K562 (cell line): Measurements from ENCODE around the gene TTBK1. TPM values are rescaled to one million over a fixed set of nuclear protein-coding genes. Genes with fewer than 3 reads are reported as not detected.

Experiments used
- ARNT ChIP-seq, 2 experiments: fragments of 450-650 bp; IDR thresholded peaks; 2 replicates each; pipeline ENCODE4 v1.6.1; 2016; ENCODE audit warnings: mild to moderate bottlenecking in 1 of 2
- ATF7 ChIP-seq: fragments of 450-650 bp; IDR thresholded peaks from 2 replicates; pipeline ENCODE4 v1.7.1; 2014; ENCODE audit warnings: mild to moderate bottlenecking, moderate library complexity
- BCOR ChIP-seq: fragments of 450-650 bp; IDR thresholded peaks from 2 replicates; pipeline ENCODE4 v1.6.1; 2016
- FOXA1 ChIP-seq: fragments of 450-650 bp; IDR thresholded peaks from 2 replicates; pipeline ENCODE4 v1.6.1; 2016; ENCODE audit warnings: mild to moderate bottlenecking, borderline replicate concordance
- IRF2 ChIP-seq: sonication (generic); formaldehyde crosslinking; IDR thresholded peaks from 2 replicates; pipeline ENCODE4 v1.8.1; 2022; ENCODE audit warnings: mild to moderate bottlenecking, missing genetic modification reagents
- NFYB ChIP-seq: IDR thresholded peaks from 2 replicates; pipeline ENCODE4 v1.6.1; 2011; ENCODE audit warnings: mild to moderate bottlenecking, moderate library complexity; ENCODE audit not compliant: insufficient read length; ENCODE audit errors: extremely low read depth
- PRMT5 ChIP-seq: sonication (generic); formaldehyde crosslinking; IDR thresholded peaks from 2 replicates; pipeline ENCODE4 v1.5.0; 2020; ENCODE audit warnings: missing genetic modification reagents
- PTTG1 ChIP-seq: fragments of 450-650 bp; IDR thresholded peaks from 2 replicates; pipeline ENCODE4 v1.6.1; 2016; ENCODE audit warnings: low read depth, mild to moderate bottlenecking, missing genetic modification characterization, missing compliant biosample characterization
- RBM22 ChIP-seq: fragments of 200-400 bp; formaldehyde crosslinking; IDR thresholded peaks from 2 replicates; pipeline ENCODE4 v1.6.1; 2018; ENCODE audit warnings: low read length, low read depth; ENCODE audit not compliant: poor library complexity, severe bottlenecking
- RBM34 ChIP-seq: fragments of 200-400 bp; formaldehyde crosslinking; IDR thresholded peaks from 2 replicates; pipeline ENCODE4 v1.6.1; 2018; ENCODE audit warnings: low read length, borderline replicate concordance; ENCODE audit not compliant: insufficient read depth
- SMC3 ChIP-seq: conservative IDR thresholded peaks from 2 replicates; pipeline ENCODE4 v1.6.1; 2011; ENCODE audit warnings: low read depth, low read length, improper control_type of control experiment; ENCODE audit not compliant: insufficient read depth
- SP1 ChIP-seq: sonication (generic); formaldehyde crosslinking; IDR thresholded peaks from 2 replicates; pipeline ENCODE4 v1.8.1; 2022; ENCODE audit warnings: mild to moderate bottlenecking, missing genetic modification reagents
- THRAP3 ChIP-seq: fragments of 450-650 bp; IDR thresholded peaks from 2 replicates; pipeline ENCODE4 v1.6.1; 2016; ENCODE audit warnings: mild to moderate bottlenecking, inconsistent platforms, borderline replicate concordance
- U2AF1 ChIP-seq: fragments of 200-400 bp; formaldehyde crosslinking; optimal IDR thresholded peaks from 2 replicates; pipeline ENCODE3; 2017; ENCODE audit warnings: mild to moderate bottlenecking, low read depth, low read length, moderate library complexity
- polyA plus RNA-seq, 8 experiments: library from polyadenylated mRNA; depleted of rRNA in 4 of 8; stranded (reverse) in 5 of 8; unstranded in 3 of 8; fragments of >200 nt; fragmentation: Nextera tagmentation in 2 of 8; fragmentation: Illumina TruSeq in 1 of 8; extraction: Ambion mirVana in 2 of 8; extraction: Trizol in 1 of 8; gene quantifications; 2 replicates each; pipeline versions ENCODE4 v1.2.1 to v1.2.3, GENCODE V29; 2011 to 2014; ENCODE audit warnings: inconsistent platforms in 1 of 8, missing spikeins in 1 of 8
- total RNA-seq, 7 experiments: library from RNA; depleted of rRNA in 6 of 7; stranded (reverse); fragments of >200 nt in 6 of 7; fragmentation: Illumina TruSeq in 2 of 7; extraction: Trizol in 2 of 7; gene quantifications; 2 replicates each; pipeline versions ENCODE4 v1.2.1 to v1.2.3, GENCODE V29; 2011 to 2021; ENCODE audit warnings: low replicate concordance in 1 of 7
- TF ChIP-seq, protein P1 (sequence below): fragments of 250-450 bp; sonication (Bioruptor Pico); IDR thresholded peaks from 2 replicates; pipeline ENCODE4 v1.8.0; 2021; ENCODE audit warnings: moderate library complexity, mild to moderate bottlenecking, inconsistent platforms
- TF ChIP-seq, protein P2 (sequence below), 3 experiments: IDR thresholded peaks in 2 of 3; conservative IDR thresholded peaks in 1 of 3; 2 replicates each; pipeline ENCODE4 v1.5.1; 2011 to 2012; ENCODE audit warnings: low read length in 3 of 3, mild to moderate bottlenecking in 3 of 3, control low read depth in 2 of 3, improper control_type of control experiment in 1 of 3, inconsistent platforms in 1 of 3, low read depth in 1 of 3, mixed read lengths in 1 of 3, moderate library complexity in 1 of 3; ENCODE audit not compliant: insufficient read depth in 2 of 3
- TF ChIP-seq, protein P3 (sequence below): fragments of 450-650 bp; formaldehyde crosslinking; IDR thresholded peaks from 2 replicates; pipeline ENCODE4 v1.4.0; 2020; ENCODE audit warnings: mild to moderate bottlenecking, moderate library complexity
- TF ChIP-seq, protein P4 (sequence below): IDR thresholded peaks from 2 replicates; pipeline ENCODE4 v1.6.1; 2011; ENCODE audit warnings: borderline replicate concordance, low read depth, mild to moderate bottlenecking, moderate library complexity, low read length; ENCODE audit not compliant: insufficient read depth, poor library complexity, severe bottlenecking
- TF ChIP-seq, protein P5 (sequence below): fragments of 450-650 bp; formaldehyde crosslinking; IDR thresholded peaks from 2 replicates; pipeline ENCODE4 v1.4.0; 2022; ENCODE audit warnings: missing genetic modification characterization

Gene TTBK1
- total and polyA plus RNA-seq, 9 of the 15 experiments (the other 6 are each of a cell fraction or from before 2014, with no cell fraction given) = not detected

DNA sequence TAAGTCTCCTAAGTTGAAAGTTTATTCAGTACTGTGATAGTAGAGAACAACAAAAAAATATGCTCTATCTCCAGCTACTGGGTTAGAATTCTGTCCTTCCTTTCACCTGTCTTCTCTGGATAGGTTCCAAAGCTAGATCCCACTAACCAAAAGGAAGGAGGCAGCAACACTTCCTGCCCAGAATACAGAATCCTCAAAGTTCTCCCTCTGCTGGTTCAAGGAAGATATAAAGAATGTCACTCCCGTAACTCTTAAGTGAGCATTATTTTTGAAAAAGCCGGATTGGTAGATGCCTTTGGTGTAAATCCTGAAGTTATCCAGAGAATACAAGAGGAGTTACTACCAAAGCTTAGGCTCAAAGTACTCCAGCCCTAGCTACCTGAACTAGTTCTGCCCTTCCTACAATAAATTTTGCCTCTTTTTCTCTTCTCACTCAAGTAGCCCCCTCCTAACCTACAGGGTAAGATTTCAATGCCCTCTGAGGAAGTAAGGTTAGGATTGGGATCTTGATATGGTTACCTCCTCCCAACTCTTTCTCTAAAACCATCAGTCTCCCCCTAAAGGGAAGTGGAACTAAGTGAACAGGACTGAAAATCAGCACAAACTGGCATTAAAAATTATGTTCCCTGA lies 91.3 kb downstream of the TTBK1 start (continued):
- TF ChIP-seq, protein P1, sequence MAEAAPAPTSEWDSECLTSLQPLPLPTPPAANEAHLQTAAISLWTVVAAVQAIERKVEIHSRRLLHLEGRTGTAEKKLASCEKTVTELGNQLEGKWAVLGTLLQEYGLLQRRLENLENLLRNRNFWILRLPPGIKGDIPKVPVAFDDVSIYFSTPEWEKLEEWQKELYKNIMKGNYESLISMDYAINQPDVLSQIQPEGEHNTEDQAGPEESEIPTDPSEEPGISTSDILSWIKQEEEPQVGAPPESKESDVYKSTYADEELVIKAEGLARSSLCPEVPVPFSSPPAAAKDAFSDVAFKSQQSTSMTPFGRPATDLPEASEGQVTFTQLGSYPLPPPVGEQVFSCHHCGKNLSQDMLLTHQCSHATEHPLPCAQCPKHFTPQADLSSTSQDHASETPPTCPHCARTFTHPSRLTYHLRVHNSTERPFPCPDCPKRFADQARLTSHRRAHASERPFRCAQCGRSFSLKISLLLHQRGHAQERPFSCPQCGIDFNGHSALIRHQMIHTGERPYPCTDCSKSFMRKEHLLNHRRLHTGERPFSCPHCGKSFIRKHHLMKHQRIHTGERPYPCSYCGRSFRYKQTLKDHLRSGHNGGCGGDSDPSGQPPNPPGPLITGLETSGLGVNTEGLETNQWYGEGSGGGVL (CRISPR knock-in tag) = no peak
- TF ChIP-seq SMC3 (peak; percentile 62; the same call in 1 of the 2 replicates), SP1 (CRISPR knock-in tag) (no peak), PTTG1 (tag) (no peak), RBM34 (no peak), RBM22 (no peak), PRMT5 (CRISPR knock-in tag) (no peak), IRF2 (CRISPR knock-in tag) (no peak), NFYB (no peak), ARNT (IDR thresholded peaks at IDR 0.05) (no peak), BCOR (no peak), THRAP3 (no peak), U2AF1 (no peak), FOXA1 (no peak), ATF7 (0 out of 2 replicates have a peak, but pooled peaks have one; percentile 12)
- TF ChIP-seq, protein P2, sequence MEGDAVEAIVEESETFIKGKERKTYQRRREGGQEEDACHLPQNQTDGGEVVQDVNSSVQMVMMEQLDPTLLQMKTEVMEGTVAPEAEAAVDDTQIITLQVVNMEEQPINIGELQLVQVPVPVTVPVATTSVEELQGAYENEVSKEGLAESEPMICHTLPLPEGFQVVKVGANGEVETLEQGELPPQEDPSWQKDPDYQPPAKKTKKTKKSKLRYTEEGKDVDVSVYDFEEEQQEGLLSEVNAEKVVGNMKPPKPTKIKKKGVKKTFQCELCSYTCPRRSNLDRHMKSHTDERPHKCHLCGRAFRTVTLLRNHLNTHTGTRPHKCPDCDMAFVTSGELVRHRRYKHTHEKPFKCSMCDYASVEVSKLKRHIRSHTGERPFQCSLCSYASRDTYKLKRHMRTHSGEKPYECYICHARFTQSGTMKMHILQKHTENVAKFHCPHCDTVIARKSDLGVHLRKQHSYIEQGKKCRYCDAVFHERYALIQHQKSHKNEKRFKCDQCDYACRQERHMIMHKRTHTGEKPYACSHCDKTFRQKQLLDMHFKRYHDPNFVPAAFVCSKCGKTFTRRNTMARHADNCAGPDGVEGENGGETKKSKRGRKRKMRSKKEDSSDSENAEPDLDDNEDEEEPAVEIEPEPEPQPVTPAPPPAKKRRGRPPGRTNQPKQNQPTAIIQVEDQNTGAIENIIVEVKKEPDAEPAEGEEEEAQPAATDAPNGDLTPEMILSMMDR (IDR thresholded peaks at IDR 0.05 in 2 of 3, conservative IDR thresholded peaks at IDR 0.05 in 1 of 3; ENCODE audit: insufficient read depth in 2 of 3, low read depth in 1 of 3, low read length in 3 of 3) = peak; percentile 70 to 84 (median 82)
- TF ChIP-seq, protein P3, sequence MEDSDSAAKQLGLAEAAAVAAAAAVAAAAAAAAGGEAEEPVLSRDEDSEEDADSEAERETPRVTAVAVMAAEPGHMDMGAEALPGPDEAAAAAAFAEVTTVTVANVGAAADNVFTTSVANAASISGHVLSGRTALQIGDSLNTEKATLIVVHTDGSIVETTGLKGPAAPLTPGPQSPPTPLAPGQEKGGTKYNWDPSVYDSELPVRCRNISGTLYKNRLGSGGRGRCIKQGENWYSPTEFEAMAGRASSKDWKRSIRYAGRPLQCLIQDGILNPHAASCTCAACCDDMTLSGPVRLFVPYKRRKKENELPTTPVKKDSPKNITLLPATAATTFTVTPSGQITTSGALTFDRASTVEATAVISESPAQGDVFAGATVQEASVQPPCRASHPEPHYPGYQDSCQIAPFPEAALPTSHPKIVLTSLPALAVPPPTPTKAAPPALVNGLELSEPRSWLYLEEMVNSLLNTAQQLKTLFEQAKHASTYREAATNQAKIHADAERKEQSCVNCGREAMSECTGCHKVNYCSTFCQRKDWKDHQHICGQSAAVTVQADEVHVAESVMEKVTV (CRISPR knock-in tag) = peak; percentile 66
- TF ChIP-seq, protein P4, sequence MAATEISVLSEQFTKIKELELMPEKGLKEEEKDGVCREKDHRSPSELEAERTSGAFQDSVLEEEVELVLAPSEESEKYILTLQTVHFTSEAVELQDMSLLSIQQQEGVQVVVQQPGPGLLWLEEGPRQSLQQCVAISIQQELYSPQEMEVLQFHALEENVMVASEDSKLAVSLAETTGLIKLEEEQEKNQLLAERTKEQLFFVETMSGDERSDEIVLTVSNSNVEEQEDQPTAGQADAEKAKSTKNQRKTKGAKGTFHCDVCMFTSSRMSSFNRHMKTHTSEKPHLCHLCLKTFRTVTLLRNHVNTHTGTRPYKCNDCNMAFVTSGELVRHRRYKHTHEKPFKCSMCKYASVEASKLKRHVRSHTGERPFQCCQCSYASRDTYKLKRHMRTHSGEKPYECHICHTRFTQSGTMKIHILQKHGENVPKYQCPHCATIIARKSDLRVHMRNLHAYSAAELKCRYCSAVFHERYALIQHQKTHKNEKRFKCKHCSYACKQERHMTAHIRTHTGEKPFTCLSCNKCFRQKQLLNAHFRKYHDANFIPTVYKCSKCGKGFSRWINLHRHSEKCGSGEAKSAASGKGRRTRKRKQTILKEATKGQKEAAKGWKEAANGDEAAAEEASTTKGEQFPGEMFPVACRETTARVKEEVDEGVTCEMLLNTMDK = peak; percentile 21
- TF ChIP-seq, protein P5, sequence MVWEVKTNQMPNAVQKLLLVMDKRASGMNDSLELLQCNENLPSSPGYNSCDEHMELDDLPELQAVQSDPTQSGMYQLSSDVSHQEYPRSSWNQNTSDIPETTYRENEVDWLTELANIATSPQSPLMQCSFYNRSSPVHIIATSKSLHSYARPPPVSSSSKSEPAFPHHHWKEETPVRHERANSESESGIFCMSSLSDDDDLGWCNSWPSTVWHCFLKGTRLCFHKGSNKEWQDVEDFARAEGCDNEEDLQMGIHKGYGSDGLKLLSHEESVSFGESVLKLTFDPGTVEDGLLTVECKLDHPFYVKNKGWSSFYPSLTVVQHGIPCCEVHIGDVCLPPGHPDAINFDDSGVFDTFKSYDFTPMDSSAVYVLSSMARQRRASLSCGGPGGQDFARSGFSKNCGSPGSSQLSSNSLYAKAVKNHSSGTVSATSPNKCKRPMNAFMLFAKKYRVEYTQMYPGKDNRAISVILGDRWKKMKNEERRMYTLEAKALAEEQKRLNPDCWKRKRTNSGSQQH (CRISPR knock-in tag) = no peak
